NCI-H345 treated with DMSO at 0.1 percent for 48 hours (cell line): ENCODE data around the gene GAK.
"Not testable (repeated sequence)": the region's sequence is repeated elsewhere in the genome, so short reads cannot be mapped to it uniquely, and the experiment has no call there.

Experiments used
- DNase-seq: peaks from one replicate; lab custom pipeline; 2025; ENCODE audit not compliant: unreplicated experiment; lab: John Stamatoyannopoulos, UW

GAK gene

GRCh38 chr4:931960-932712 is at the start of gene GAK, which contains the start of gene TMEM175:
TSS of gene GAK (minus strand) at chr4:932316. CDS start at chr4:932187, 129 bp downstream.
TSS of gene TMEM175 (plus strand) at chr4:932460. CDS start at chr4:947740, 15,280 bp downstream.
- peak; percentile 73 for DNase-seq

- no peak for DNase-seq
Measured at GRCh38 chr4:978957-979701, 47.0 kb upstream of the GAK start.

- not testable (repeated sequence) for DNase-seq
Measured at GRCh38 chr4:976016-976415, 43.9 kb upstream of the GAK start.

- DNase-seq = no peak
Measured at GRCh38 chr4:974668-975067, 42.6 kb upstream of the GAK start.

GRCh38 chr4:973431-974397 is 41.6 kb upstream of the GAK start, which contains the start of gene DGKQ:
TSS of gene DGKQ (minus strand) at chr4:973569. CDS start at chr4:973482, 87 bp downstream.
- DNase-seq = peak; percentile 23

- DNase-seq = no peak
Measured at GRCh38 chr4:972651-973424, 40.7 kb upstream of the GAK start.

GRCh38 chr4:971666-972500 is 39.8 kb upstream of the GAK start:
- DNase-seq = no peak

- no peak for DNase-seq
Measured at GRCh38 chr4:970854-971520, 38.9 kb upstream of the GAK start.

- DNase-seq = no peak
Measured at GRCh38 chr4:970046-970745, 38.1 kb upstream of the GAK start.

- no peak for DNase-seq
Measured at GRCh38 chr4:968621-969394, 36.7 kb upstream of the GAK start.

GRCh38 chr4:968221-968620 is 36.1 kb upstream of the GAK start:
- no peak for DNase-seq

GRCh38 chr4:967113-968104 is 35.3 kb upstream of the GAK start:
- DNase-seq = no peak

- DNase-seq = no peak
Measured at GRCh38 chr4:966266-967112, 34.4 kb upstream of the GAK start.

- no peak for DNase-seq
Measured at GRCh38 chr4:965766-966134, 33.6 kb upstream of the GAK start.

- DNase-seq = no peak
Measured at GRCh38 chr4:965048-965765, 33.1 kb upstream of the GAK start.
